Sigmoid colon (tissue), 7 donors: ENCODE results near the gene MEIS1. TPM values are rescaled to one million over a fixed set of nuclear protein-coding genes. Genes with fewer than 3 reads are reported as not detected.
A peak's percentile ranks its signal among the peaks of the same experiment; 100 is the strongest.

Experiments used
- DNase-seq: peaks from one replicate; pipeline ENCODE4 v3.0.0-alpha.2; 2019
- H3K27ac ChIP-seq, 4 donors: fragments of 200-600 bp; sonication (generic); one replicate each; pipeline ENCODE4 v1.5.1; 2016 to 2019; ENCODE audit warnings: mild to moderate bottlenecking in 1 of 4
- H3K27me3 ChIP-seq, 3 donors: fragments of 200-600 bp; sonication (generic); one replicate each; pipeline ENCODE4 v1.5.1; 2019; ENCODE audit warnings: mild to moderate bottlenecking in 1 of 3
- H3K36me3 ChIP-seq, 4 donors: fragments of 200-600 bp; sonication (generic); one replicate each; pipeline ENCODE4 v1.5.1; 2016 to 2019
- H3K4me1 ChIP-seq, 4 donors: fragments of 200-600 bp; sonication (generic); one replicate each; pipeline ENCODE4 v1.5.1; 2017 to 2019
- H3K4me3 ChIP-seq, 4 donors: fragments of 200-600 bp; sonication (generic); one replicate each; pipeline ENCODE4 v1.5.1; 2017 to 2019; ENCODE audit warnings: mild to moderate bottlenecking in 2 of 4, moderate library complexity in 1 of 4
- H3K9me3 ChIP-seq, 4 donors: fragments of 200-600 bp in 3 of 4; sonication (generic) in 3 of 4; one replicate each; pipeline versions ENCODE4 v1.5.1 to v1.6.1; 2013 to 2019
- EP300 ChIP-seq, 4 donors: sonication (generic); formaldehyde crosslinking; IDR thresholded peaks; one replicate each; pipeline ENCODE4 v1.6.1; 2017; ENCODE audit warnings: antibody characterized with exemption in 4 of 4
- POLR2A ChIP-seq, 2 donors: fragments of 450-650 bp; IDR thresholded peaks; one replicate each; pipeline ENCODE4 v1.6.1; 2016; ENCODE audit warnings: antibody characterized with exemption in 2 of 2, mild to moderate bottlenecking in 2 of 2, moderate library complexity in 2 of 2
- POLR2AphosphoS5 ChIP-seq, 4 donors: sonication (generic); formaldehyde crosslinking; IDR thresholded peaks; one replicate each; pipeline ENCODE4 v1.6.1; 2017; ENCODE audit warnings: antibody characterized with exemption in 4 of 4
- WGBS, 2 donors: extraction: QIAGEN DNeasy Blood & Tissue Kit; methylation state at CpG; one replicate each; pipeline ENCODE4 v1.1.7; 2013; 5-methylcytosine and 5-hydroxymethylcytosine counted together
- intact Hi-C: fragments of 100-400 bp; cut with DNase I; formaldehyde crosslinking; loops from one replicate; pipeline ENCODE4 v1.15.1; 2023
- polyA plus RNA-seq, 3 donors: library from polyadenylated mRNA; stranded (reverse); fragments of 200-250 nt; gene quantifications; one replicate each; pipeline ENCODE4 v1.2.3, GENCODE V29; 2013
- total RNA-seq, 4 donors: library from RNA; depleted of rRNA; stranded (reverse); fragments of >200 nt; gene quantifications; one replicate each; pipeline ENCODE4 v1.1.0, GENCODE V29; 2016
- TF ChIP-seq, protein P1 (sequence below), 4 experiments: fragments of 450-650 bp in 3 of 4; fragments of 200-600 bp in 1 of 4; IDR thresholded peaks; one replicate each; pipeline ENCODE4 v1.5.1; 2016 to 2019; ENCODE audit warnings: antibody characterized with exemption in 4 of 4, mild to moderate bottlenecking in 3 of 4, moderate library complexity in 2 of 4
- donor health status: healthy with polysubstance abuse.
- donor health status: Bipolar disorder and iron deficiency.
- donor health status: healthy.

MEIS1 gene
- total and polyA plus RNA-seq, 7 donors: 2.8 to 144 (median 108) TPM

GRCh38 chr2:66519264-66519843 lies 84.4 kb downstream of the MEIS1 start:
- 85 to 88% methylated on average over 6 of the region's 6 CpGs for WGBS, 2 donors
- H3K9me3 ChIP-seq: no peaks in the 10 kb centered on the region
- no peak overlapping the region for H3K4me3 ChIP-seq
- peak overlapping the region in 1 of 4 donors; percentile 4 for H3K27ac ChIP-seq
- peaks cover 0 to 8% (median 2%) of the 10 kb centered on the region in 4 donors for H3K36me3 ChIP-seq
- H3K4me1 ChIP-seq: peaks cover 0 to 83% (median 60%) of the 10 kb centered on the region in 4 donors
- no peaks in the 10 kb centered on the region for H3K27me3 ChIP-seq
- intact Hi-C loops: no loop called here
- no peak for DNase-seq
- no peak for TF ChIP-seq EP300 (IDR thresholded peaks at IDR 0.05)
- no peak for TF ChIP-seq POLR2A (IDR thresholded peaks at IDR 0.05)
- TF ChIP-seq, protein P1, sequence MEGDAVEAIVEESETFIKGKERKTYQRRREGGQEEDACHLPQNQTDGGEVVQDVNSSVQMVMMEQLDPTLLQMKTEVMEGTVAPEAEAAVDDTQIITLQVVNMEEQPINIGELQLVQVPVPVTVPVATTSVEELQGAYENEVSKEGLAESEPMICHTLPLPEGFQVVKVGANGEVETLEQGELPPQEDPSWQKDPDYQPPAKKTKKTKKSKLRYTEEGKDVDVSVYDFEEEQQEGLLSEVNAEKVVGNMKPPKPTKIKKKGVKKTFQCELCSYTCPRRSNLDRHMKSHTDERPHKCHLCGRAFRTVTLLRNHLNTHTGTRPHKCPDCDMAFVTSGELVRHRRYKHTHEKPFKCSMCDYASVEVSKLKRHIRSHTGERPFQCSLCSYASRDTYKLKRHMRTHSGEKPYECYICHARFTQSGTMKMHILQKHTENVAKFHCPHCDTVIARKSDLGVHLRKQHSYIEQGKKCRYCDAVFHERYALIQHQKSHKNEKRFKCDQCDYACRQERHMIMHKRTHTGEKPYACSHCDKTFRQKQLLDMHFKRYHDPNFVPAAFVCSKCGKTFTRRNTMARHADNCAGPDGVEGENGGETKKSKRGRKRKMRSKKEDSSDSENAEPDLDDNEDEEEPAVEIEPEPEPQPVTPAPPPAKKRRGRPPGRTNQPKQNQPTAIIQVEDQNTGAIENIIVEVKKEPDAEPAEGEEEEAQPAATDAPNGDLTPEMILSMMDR (IDR thresholded peaks at IDR 0.05): no peak
- no peak for TF ChIP-seq POLR2AphosphoS5 (IDR thresholded peaks at IDR 0.05)

DNA sequence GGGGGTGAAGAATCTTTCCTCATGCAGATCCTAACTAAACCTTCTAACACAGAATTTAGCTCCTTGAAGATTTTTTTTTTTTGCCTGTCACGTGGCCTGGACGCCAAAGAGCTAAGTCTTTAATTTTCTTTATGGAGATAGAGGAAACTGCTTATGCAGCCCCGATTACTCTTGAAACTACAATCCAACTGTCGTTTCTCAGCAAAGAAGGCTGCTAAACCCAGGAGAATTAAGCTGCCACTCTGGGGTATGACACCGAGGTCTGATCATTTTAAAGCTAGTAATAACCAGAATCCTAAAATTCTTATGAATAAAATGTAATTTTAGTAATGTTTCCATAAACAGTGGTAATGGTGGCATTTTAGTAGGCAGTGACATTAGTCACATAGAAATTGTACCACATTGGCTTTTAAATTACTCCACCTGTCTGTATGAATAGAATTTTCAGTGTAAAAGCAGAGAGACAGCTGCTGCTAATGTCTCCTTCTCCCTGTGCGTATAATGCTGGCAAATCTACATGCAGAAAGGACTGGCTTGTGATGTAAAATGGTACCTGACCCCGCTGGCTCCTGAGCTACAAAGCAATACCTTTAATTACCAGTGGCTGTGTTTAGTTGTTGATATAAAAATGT lies 86.5 kb downstream of the MEIS1 start:
- Histone ChIP-seq H3K36me3 (peaks cover 0 to 4% (median under 1%) of the 10 kb centered on the region in 4 donors), H3K9me3 (no peaks in the 10 kb centered on the region), H3K27me3 (no peaks in the 10 kb centered on the region), H3K27ac (peak overlapping the region in 2 of 4 donors; percentile 51 to 63), H3K4me1 (peaks cover 0 to 91% (median 70%) of the 10 kb centered on the region in 4 donors), H3K4me3 (no peak overlapping the region)
- TF ChIP-seq POLR2A (IDR thresholded peaks at IDR 0.05): no peak
- TF ChIP-seq, protein P1 (IDR thresholded peaks at IDR 0.05): no peak
- no peak for TF ChIP-seq EP300 (IDR thresholded peaks at IDR 0.05)
- TF ChIP-seq POLR2AphosphoS5 (IDR thresholded peaks at IDR 0.05): no peak
- 78 to 84% methylated on average over 7 of the region's 7 CpGs for WGBS, 2 donors
- DNase-seq: no peak
- intact Hi-C loops: no loop called here

DNA sequence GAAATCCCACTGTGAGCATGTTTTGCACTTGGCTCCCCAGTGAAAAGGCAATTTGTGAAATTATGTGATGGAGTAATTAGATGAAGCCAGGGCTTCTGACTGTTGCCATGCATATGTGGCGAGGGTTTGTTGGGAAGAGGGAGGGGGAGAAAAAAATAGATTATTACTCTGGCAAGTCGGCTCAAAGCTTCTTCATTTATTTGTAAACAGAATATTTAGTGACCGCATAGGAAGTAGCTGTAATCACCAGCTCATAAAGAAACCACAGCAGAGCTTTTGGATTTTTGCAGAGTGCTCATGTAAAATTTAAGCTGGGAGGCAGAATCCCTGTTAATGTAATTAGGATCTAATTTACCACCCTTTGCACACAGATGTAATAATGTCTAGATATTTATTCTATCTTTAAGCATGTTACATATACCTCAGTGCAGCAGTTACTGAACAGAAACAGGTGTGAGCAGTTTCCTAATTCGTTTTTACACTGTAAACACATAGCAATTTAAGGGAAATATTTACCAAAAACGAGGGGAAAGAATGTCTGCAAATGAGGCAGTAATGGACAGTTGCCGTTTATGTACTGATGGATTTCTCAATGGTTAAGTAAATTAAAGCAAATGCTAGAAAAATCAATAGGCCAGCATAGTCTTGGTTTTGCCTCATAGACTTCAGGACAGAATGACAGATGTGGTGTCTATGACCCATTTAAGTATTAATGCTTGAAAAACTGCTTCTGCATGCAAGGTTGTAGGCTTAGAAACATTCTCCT lies 87.9 kb downstream of the MEIS1 start:
- DNase-seq: no peak
- Histone ChIP-seq H3K4me3 (no peak overlapping the region), H3K4me1 (peaks cover 0 to 91% (median 81%) of the 10 kb centered on the region in 4 donors), H3K9me3 (no peaks in the 10 kb centered on the region), H3K36me3 (peaks cover 0 to 4% (median 0%) of the 10 kb centered on the region in 4 donors), H3K27me3 (no peaks in the 10 kb centered on the region), H3K27ac (peak overlapping the region in 3 of 4 donors; percentile 8 to 63 (median 51))
- TF ChIP-seq POLR2A (IDR thresholded peaks at IDR 0.05): no peak
- no peak for TF ChIP-seq EP300 (IDR thresholded peaks at IDR 0.05)
- TF ChIP-seq POLR2AphosphoS5 (IDR thresholded peaks at IDR 0.05): no peak
- TF ChIP-seq, protein P1 (IDR thresholded peaks at IDR 0.05): no peak
- intact Hi-C loops: no loop called here
- 32% methylated on average over 6 of the region's 6 CpGs for WGBS, 2 donors

- Histone ChIP-seq H3K36me3 (peaks cover 0 to 5% (median 0%) of the 10 kb centered on the region in 4 donors), H3K27ac (peak overlapping the region in 2 of 4 donors; percentile 51 to 63), H3K9me3 (no peaks in the 10 kb centered on the region), H3K4me1 (peaks cover 0 to 94% (median 79%) of the 10 kb centered on the region in 4 donors), H3K4me3 (no peak overlapping the region), H3K27me3 (no peaks in the 10 kb centered on the region)
- 87 to 88% methylated on average over 5 of the region's 5 CpGs for WGBS, 2 donors
- intact Hi-C loops: no loop called here
- no peak for DNase-seq
- TF ChIP-seq EP300 (IDR thresholded peaks at IDR 0.05) (no peak), POLR2A (IDR thresholded peaks at IDR 0.05) (no peak), POLR2AphosphoS5 (IDR thresholded peaks at IDR 0.05) (no peak)
- TF ChIP-seq, protein P1 (IDR thresholded peaks at IDR 0.05): no peak
Observed at GRCh38 chr2:66523377-66523969, 88.5 kb downstream of the MEIS1 start.
